HFF-Myc (cell line): ENCODE measurements around the gene ARAP1.

Experiments
- DNase-seq: peaks from one replicate; pipeline ENCODE4 v3.0.0-alpha.2; 2011; ENCODE audit warnings: low read depth; ENCODE audit errors: extremely low read depth
- H3K4me3 ChIP-seq: replicated peaks from 2 replicates; pipeline ENCODE4 v1.5.1; 2011; ENCODE audit warnings: low read depth, mild to moderate bottlenecking, control low read depth, low read length
- TF ChIP-seq, protein P1 (sequence below): IDR thresholded peaks from 2 replicates; pipeline ENCODE4 v1.5.1; 2012; ENCODE audit warnings: mild to moderate bottlenecking, low read depth, low read length, control low read depth; ENCODE audit errors: missing control alignments

Gene ARAP1

DNA sequence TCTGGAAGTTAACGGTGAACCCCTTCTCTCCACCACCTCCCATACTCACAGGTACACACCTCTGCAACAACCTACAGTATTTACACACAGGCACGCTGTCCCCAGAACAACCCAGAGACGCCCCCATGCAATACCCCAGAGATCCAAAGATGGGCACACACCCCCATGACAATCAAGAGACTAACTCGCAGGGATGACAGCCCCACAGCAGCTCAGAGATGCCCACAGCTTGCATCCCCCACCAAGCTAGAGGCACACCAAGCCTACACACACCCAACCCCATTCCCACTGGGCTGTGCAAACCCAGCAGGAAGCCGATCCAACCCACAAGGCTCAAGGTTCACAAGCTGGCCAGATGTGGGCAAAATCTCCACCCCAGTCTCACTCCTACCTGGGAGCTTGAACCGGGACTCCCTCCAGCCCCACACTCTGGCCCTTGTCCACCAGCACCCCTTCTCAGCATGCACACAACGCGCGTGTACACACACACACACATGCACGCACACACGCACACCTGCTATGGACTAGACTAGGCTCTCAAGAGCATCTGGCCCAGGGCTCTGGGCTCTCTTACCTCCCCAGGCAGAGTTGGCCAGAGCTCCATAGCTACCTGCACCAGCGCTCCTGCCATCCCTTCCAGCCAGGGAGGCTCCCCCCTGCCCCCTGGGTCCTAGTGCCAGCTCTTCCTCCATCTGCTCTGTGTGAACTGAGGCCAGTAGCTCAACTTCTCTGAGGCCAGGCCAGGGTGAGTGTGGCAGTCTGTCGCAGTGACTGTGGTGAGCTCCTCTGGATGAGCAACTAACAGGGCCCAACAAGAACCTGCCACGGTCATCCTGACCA, 30.1 kb upstream of the ARAP1 start:
- TF ChIP-seq, protein P1, sequence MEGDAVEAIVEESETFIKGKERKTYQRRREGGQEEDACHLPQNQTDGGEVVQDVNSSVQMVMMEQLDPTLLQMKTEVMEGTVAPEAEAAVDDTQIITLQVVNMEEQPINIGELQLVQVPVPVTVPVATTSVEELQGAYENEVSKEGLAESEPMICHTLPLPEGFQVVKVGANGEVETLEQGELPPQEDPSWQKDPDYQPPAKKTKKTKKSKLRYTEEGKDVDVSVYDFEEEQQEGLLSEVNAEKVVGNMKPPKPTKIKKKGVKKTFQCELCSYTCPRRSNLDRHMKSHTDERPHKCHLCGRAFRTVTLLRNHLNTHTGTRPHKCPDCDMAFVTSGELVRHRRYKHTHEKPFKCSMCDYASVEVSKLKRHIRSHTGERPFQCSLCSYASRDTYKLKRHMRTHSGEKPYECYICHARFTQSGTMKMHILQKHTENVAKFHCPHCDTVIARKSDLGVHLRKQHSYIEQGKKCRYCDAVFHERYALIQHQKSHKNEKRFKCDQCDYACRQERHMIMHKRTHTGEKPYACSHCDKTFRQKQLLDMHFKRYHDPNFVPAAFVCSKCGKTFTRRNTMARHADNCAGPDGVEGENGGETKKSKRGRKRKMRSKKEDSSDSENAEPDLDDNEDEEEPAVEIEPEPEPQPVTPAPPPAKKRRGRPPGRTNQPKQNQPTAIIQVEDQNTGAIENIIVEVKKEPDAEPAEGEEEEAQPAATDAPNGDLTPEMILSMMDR: no peak
- H3K4me3 ChIP-seq: no peak overlapping the region
- no peak for DNase-seq

DNA sequence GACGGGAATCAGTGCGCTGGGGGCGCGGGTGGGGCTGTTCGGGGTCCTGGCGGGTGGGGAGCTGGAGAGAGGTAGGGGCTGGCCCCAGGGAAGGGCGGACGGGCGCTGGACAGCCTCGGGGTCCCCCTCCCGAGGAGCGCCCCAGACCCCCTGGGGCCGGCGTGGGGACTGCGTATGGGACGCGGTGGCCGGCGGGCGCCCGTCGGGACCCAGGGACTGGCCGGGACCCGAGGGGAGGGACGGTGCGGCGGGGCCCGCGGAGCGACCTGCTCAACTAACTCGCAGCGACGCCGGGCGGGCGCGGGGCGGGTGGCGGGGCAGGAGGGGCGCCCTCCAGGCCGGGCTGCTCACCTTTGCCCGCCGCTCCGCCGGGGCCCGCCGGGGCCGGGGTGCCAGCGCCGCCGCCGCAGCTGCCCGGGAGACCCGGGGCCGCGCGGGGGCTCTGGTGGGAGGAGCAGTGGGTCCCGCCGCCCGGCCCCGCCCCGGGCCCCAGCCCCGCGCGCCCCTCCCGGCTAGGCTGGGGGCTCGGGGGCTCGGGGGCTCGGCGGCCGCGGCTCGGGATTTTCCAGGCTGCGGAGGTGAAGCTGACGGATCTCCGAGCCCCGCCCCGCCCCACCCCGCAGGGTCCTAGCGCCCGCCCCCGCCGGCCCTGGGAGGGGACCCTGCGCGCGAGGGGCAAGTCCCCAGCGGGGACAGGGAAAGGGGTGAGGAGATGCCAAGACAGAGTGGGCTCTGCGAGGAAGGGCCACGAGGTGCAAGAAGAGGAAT, 29.3 kb upstream of the ARAP1 start:
- TF ChIP-seq, protein P1: no peak
- H3K4me3 ChIP-seq: peak overlapping the region; percentile 40
- no peak for DNase-seq

DNA sequence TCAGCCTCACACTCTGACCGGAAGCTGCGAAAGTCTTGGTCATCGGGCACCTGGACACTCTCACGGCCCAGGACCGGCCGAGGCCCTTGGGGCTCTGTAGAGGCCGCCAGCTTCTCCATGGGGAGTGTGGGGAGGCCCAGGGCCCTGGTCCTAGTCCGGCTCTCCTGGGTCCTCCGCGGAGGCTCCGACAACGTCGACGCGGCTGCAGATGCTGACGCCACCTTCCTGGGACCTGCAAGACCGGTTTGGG, 28.8 kb upstream of the ARAP1 start:
- TF ChIP-seq, protein P1: no peak
- H3K4me3 ChIP-seq: peak overlapping the region; percentile 40
- DNase-seq: no peak

DNA sequence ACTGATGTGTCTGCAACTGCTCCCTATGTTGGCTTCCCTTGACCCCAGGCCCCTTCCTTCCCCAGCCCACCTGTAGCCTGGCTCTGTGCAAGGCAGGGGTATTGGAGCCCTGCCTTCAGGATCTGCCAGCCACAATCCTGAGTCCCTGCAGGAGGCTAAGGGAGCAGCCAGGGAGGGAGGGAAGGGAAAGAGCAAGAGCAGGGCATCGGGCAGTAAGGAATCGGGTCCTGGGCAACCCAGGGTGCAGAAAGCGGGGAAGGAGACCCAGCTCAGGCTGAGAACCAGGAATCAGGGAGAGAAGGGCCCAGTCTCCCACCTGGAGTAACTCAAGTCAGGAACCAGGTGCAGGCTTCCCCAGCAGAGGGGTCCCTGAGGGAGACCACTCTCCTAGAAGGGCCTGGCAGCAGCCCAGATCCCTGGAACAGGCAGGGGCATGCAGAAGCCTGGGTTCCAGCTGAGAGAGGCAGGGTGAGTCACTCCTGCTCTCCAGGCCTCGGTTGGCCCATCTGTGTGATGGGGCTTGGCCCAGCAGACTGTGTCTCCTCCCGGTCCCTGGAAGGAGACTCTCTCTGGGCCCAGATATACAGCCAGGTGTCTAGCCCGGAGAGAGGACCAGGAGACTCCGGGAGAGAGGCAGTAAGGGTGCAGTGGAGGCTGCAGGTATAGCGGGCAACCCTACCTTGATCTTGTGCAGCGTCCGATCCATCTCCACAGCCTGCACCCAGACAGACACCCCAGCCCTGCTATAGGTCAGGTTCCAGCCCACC, 28.3 kb upstream of the ARAP1 start:
- no peak for DNase-seq
- TF ChIP-seq, protein P1: no peak
- peak overlapping the region; percentile 40 for H3K4me3 ChIP-seq

DNA sequence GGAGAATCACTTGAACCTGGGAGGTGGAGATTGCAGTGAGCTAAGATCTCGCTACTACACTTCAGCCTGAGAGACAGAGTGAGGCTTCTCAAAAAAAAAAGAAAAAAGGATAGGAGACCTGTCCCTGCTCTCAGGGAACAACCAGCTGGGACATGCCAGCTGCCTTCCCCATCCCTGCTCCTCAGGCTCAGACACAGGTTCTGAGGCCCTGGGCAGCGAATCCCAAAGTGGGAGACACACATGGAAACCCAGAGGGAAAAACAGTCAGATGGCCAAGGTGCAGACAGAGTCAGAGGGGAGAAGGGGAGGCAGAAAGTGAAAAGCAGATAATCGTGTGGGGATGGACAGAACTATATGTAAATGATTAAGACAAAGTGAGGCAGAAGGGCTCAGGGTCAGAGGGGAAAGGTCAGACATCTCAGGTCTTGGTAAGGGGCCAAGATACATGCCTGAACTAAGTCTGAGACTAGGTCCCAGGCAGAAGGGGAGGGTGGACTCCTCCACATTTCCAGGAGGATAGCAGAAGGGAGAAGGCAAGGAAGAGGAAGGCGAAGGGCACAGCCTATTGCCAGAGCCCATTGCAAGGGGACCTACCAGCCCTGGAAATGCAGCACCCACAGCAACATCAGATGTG, 27.4 kb upstream of the ARAP1 start:
- TF ChIP-seq, protein P1: no peak
- no peak for DNase-seq
- H3K4me3 ChIP-seq: no peak overlapping the region
